Esophagus muscularis mucosa (tissue), 4 donors: Measurements from ENCODE around the gene VMO1.

Source experiments
- CTCF ChIP-seq, 3 experiments: fragments of 200-600 bp in 2 of 3; fragments of 450-650 bp in 1 of 3; sonication (generic) in 2 of 3; IDR thresholded peaks; one replicate each; pipeline ENCODE4 v1.5.1; 2017 to 2019; ENCODE audit warnings: antibody characterized with exemption in 3 of 3, mild to moderate bottlenecking in 2 of 3, moderate library complexity in 1 of 3
- EP300 ChIP-seq: sonication (generic); formaldehyde crosslinking; IDR thresholded peaks from one replicate; pipeline ENCODE4 v1.6.1; 2017; ENCODE audit warnings: antibody characterized with exemption
- POLR2AphosphoS5 ChIP-seq, 2 donors: sonication (generic); formaldehyde crosslinking; IDR thresholded peaks; one replicate each; pipeline ENCODE4 v1.6.1; 2017; ENCODE audit warnings: antibody characterized with exemption in 2 of 2

DNA sequence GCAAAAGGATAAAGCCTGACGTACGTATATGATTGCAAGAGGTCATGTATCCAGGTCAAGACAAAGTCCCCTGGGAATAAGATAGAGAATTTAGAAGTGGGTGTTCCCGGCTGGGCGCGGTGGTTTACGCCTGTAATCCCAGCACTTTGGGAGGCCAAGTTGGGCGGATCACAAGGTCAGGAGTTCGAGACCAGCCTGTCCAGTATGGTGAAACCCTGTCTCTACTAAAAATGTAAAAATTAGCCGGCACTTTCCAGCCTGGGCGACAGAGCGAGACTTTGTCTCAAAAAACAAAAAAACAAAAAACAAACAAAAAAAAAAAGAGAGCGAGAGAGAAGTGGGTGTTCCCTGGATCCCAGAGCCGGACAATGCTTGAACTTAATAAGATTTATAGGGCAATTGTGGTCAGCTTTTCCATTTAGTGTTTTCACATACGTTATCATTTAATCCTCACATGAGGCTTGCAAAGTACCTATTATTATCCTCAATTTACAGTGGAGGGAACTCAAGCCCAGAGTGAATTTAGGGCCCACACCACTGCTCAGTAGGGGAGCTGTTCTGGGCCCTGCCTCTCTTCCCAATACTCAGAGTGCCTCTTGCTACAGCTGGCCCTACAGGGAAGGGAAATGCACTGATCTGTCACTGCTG, 2.1 kb upstream of the VMO1 start:
- TF ChIP-seq CTCF (IDR thresholded peaks at IDR 0.05) (no peak), EP300 (no peak), POLR2AphosphoS5 (IDR thresholded peaks at IDR 0.05) (no peak)
